ENCODE results near the gene AUTS2. TPM values are rescaled to one million over a fixed set of nuclear protein-coding genes. Genes with fewer than 3 reads are reported as not detected.

The AUTS2 gene
- total and polyA plus RNA-seq, 9 of the 15 experiments (the other 6 are each of a cell fraction or from before 2014, with no cell fraction given), result 0.58 TPM; not detected in 8

- TF ChIP-seq SFPQ (IDR thresholded peaks at IDR 0.05; ENCODE audit: low read depth, low read length), result no peak
Measured at GRCh38 chr7:69885431-69885830, 287.2 kb downstream of the AUTS2 start (continued).

GRCh38 chr7:69889338-69889975 is 291.2 kb downstream of the AUTS2 start:
- no TSS peak for BruUV-seq (replicated peaks)
- no peak for ATAC-seq
- Histone ChIP-seq H3K4me3 (no peak overlapping the region), H3K9me3 (replicated peaks; ENCODE audit: control insufficient read depth, insufficient read depth, low read depth, low read length) (no peaks in the 10 kb centered on the region), H3K4me2 (ENCODE audit: insufficient read depth, low read length) (no peak overlapping the region), H3K27ac (ENCODE audit: extremely low read depth, low read depth, low read length) (no peak overlapping the region), H2AFZ (ENCODE audit: low read depth, low read length) (no peak overlapping the region), H4K20me1 (replicated peaks; ENCODE audit: control insufficient read depth, insufficient read depth, low read length) (no peaks in the 10 kb centered on the region), H3K79me2 (ENCODE audit: control insufficient read depth, insufficient read depth, low read length) (no peaks in the 10 kb centered on the region), H3K9me1 (ENCODE audit: control insufficient read depth, insufficient read depth, low read length) (no peaks in the 10 kb centered on the region), H3K36me3 (ENCODE audit: control insufficient read depth, insufficient read depth, low read length) (no peaks in the 10 kb centered on the region), H3K9ac (ENCODE audit: insufficient read depth in 1 of 2, low read depth in 2 of 2, low read length in 2 of 2) (no peak overlapping the region), H3K4me1 (replicated peaks in 1 of 2; ENCODE audit: control insufficient read depth in 2 of 2, insufficient read depth in 2 of 2, low read length in 2 of 2) (no peaks in the 10 kb centered on the region), H3K27me3 (ENCODE audit: control insufficient read depth in 2 of 2, insufficient read depth in 2 of 2, low read length in 2 of 2) (no peaks in the 10 kb centered on the region; a peak in 2 of 5 replicates)
- no peak for FAIRE-seq
- DNase-seq (ENCODE audit: extremely low read depth in 1 of 4, low spot score in 3 of 4), result no peak
- TF ChIP-seq TAF9B (IDR thresholded peaks at IDR 0.05; ENCODE audit: partially characterized antibody) (no peak), C11orf30 (IDR thresholded peaks at IDR 0.05; ENCODE audit: low read depth) (peak; percentile 17; the same call in 1 of the 2 replicates), TFAM (CRISPR knock-in tag; conservative IDR thresholded peaks at IDR 0.05) (no peak), ZNF146 (CRISPR knock-in tag; IDR thresholded peaks at IDR 0.05; ENCODE audit: unreplicated experiment) (no peak), ZNF316 (IDR thresholded peaks at IDR 0.05) (peak; percentile 41; the same call in 1 of the 2 replicates)
- POLR2A ChIA-PET, result no interaction called here
- in situ Hi-C loops (cut with MboI), result no loop called here
- CTCF ChIA-PET (ENCODE audit: low intra/inter-chr PET ratio), result no interaction called here
- WGBS (ENCODE audit: insufficient coverage, low coverage, missing lambda C conversion rate), result under 1% methylated on average over 6 of the region's 6 CpGs
- intact Hi-C loops (cut with micrococcal nuclease), result no loop called here
